ENCODE results near the gene GALK1. TPM values are rescaled to one million over a fixed set of nuclear protein-coding genes. Genes with fewer than 3 reads are reported as not detected.

The GALK1 gene
- total and polyA plus RNA-seq, 2 of the 13 experiments (the other 11 are each of a cell fraction or from before 2014, with no cell fraction given), result 59.9 to 93.6 TPM

DNA sequence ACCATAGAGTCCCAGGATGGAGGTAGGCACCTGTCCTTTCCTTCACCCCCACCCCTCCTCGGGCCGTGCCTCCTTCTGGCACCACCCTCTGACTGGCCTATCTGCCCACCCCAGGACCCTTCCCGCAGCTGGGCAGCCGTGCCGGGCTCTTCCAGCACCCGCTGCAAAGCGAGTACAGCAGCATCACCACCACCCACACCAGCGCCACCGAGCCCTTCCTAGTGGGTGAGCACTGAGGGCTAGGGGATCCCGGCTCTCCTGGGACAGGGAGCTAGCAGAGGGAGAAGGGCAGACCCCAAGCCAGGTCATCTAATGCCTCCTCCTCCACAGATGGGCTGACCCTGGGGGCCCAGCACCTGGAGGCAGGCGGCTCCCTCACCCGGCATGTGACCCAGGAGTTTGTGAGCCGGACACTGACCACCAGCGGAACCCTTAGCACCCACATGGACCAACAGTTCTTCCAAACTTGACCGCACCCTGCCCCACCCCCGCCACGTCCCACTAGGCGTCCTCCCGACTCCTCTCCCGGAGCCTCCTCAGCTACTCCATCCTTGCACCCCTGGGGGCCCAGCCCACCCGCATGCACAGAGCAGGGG, 7.8 kb downstream of the GALK1 start:
- intact Hi-C loops (cut with micrococcal nuclease; ENCODE audit: unreplicated experiment) (no loop called here), in situ Hi-C loops (cut with HindIII; ENCODE audit: extremely low pct_ligation_motif_present, low pct_unique_long_range_greater_than_20kb) (loop anchor here (10.0 kb wide), 1 partner anchor 142 kb away; no protein-coding TSS in a partner anchor)
- WGBS (ENCODE audit: low lambda C conversion rate), result 90% methylated on average over 20 of the region's 21 CpGs
- ChIA-PET POLR2A (interaction anchor here (1.0 to 5.8 kb wide), 3 partner anchors 7 to 23 kb away, joined by 4 to 116 read pairs (median 66); partner anchors contain the start of gene GALK1), CTCF (ENCODE audit: low intra/inter-chr PET ratio, low total read pairs) (no interaction called here)
- H3K79me2 ChIP-seq (ENCODE audit: insufficient read depth, low read length), result no peaks in the 10 kb centered on the region
- no peaks in the 10 kb centered on the region for H3K9me3 ChIP-seq (ENCODE audit: low read length)
- peaks cover 63% of the 10 kb centered on the region for H3K4me1 ChIP-seq (ENCODE audit: insufficient read depth, low read length)
- no peak overlapping the region for H3K27ac ChIP-seq (ENCODE audit: extremely low read length, insufficient read depth, low read length)
- FAIRE-seq, result no peak
- no peaks in the 10 kb centered on the region for H3K27me3 ChIP-seq (ENCODE audit: control insufficient read depth in 1 of 2, insufficient read depth in 2 of 2, low read length in 2 of 2)
- H2AFZ ChIP-seq (ENCODE audit: low read length), result no peak overlapping the region
- no peak for TF ChIP-seq KMT2A (CRISPR knock-in tag; IDR thresholded peaks at IDR 0.05)
- no peak for TF ChIP-seq SRSF1 (optimal IDR thresholded peaks at IDR 0.05; ENCODE audit: low read depth, low read length)
- TF ChIP-seq, protein P1, sequence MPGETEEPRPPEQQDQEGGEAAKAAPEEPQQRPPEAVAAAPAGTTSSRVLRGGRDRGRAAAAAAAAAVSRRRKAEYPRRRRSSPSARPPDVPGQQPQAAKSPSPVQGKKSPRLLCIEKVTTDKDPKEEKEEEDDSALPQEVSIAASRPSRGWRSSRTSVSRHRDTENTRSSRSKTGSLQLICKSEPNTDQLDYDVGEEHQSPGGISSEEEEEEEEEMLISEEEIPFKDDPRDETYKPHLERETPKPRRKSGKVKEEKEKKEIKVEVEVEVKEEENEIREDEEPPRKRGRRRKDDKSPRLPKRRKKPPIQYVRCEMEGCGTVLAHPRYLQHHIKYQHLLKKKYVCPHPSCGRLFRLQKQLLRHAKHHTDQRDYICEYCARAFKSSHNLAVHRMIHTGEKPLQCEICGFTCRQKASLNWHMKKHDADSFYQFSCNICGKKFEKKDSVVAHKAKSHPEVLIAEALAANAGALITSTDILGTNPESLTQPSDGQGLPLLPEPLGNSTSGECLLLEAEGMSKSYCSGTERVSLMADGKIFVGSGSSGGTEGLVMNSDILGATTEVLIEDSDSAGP (CRISPR knock-in tag; IDR thresholded peaks at IDR 0.05; ENCODE audit: borderline replicate concordance), result 0 out of 2 replicates have a peak, but pooled peaks have one; percentile 12
- TF ChIP-seq SP5 (CRISPR knock-in tag; IDR thresholded peaks at IDR 0.05; ENCODE audit: borderline replicate concordance, low read depth), result no peak
- no peak for TF ChIP-seq ZNF550 (CRISPR knock-in tag; IDR thresholded peaks at IDR 0.05; ENCODE audit: borderline replicate concordance)
- TF ChIP-seq, protein P2, sequence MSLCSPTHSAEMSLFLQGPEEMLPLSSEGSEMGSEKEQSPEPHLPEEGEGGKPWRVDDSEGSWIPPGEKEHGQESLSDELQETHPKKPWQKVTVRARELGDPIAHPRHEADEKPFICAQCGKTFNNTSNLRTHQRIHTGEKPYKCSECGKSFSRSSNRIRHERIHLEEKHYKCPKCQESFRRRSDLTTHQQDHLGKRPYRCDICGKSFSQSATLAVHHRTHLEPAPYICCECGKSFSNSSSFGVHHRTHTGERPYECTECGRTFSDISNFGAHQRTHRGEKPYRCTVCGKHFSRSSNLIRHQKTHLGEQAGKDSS (CRISPR knock-in tag; IDR thresholded peaks at IDR 0.05; ENCODE audit: borderline replicate concordance, low read depth), result no peak
- TF ChIP-seq ZNF577 (CRISPR knock-in tag; IDR thresholded peaks at IDR 0.05; ENCODE audit: borderline replicate concordance, low read depth), result no peak
- no peak for TF ChIP-seq SRSF9 (IDR thresholded peaks at IDR 0.05; ENCODE audit: borderline replicate concordance, insufficient read depth, low read depth, low read length, poor library complexity, severe bottlenecking)
- no peaks in the 10 kb centered on the region for H4K20me1 ChIP-seq (ENCODE audit: insufficient read depth, low read length)
- ATAC-seq, result no peak
- H3K9ac ChIP-seq (ENCODE audit: insufficient read depth, low read depth, low read length), result no peak overlapping the region
- no peak overlapping the region for H3K4me2 ChIP-seq (ENCODE audit: low read depth, low read length)
- no peak overlapping the region for H3K4me3 ChIP-seq (replicated peaks in 1 of 3; ENCODE audit: insufficient read depth in 1 of 3, low read depth in 2 of 3, low read length in 3 of 3)
- no TSS peak for BruUV-seq (replicated peaks)
- no peaks in the 10 kb centered on the region for H3K36me3 ChIP-seq (replicated peaks in 1 of 2; ENCODE audit: control insufficient read depth in 1 of 2, insufficient read depth in 2 of 2, low read length in 2 of 2)
- DNase-seq (ENCODE audit: low spot score), result no peak

Measured in HepG2 (cell line).